ENCODE data around the gene NID2. TPM values are rescaled to one million over a fixed set of nuclear protein-coding genes. Genes with fewer than 3 reads are reported as not detected.

NID2 gene
- total RNA-seq, 1 experiment from 2014 or later, result 22.2 TPM

GRCh38 chr14:52080808-52081755 is 12.2 kb upstream of the NID2 start:
- peak; percentile 83 for DNase-seq (ENCODE audit: low spot score)

GRCh38 chr14:52080158-52080800 is 11.4 kb upstream of the NID2 start:
- DNase-seq (ENCODE audit: low spot score), result peak; percentile 42

GRCh38 chr14:52079239-52079959 is 10.5 kb upstream of the NID2 start:
- DNase-seq (ENCODE audit: low spot score), result no peak

GRCh38 chr14:52078721-52079120 is 9.9 kb upstream of the NID2 start:
- no peak for DNase-seq (ENCODE audit: low spot score)

- DNase-seq (ENCODE audit: low spot score), result peak; percentile 52
Observed at GRCh38 chr14:52078095-52078531, 9.3 kb upstream of the NID2 start.

GRCh38 chr14:52077256-52077979 is 8.6 kb upstream of the NID2 start:
- peak; percentile 31 for DNase-seq (ENCODE audit: low spot score)

- peak; percentile 52 for DNase-seq (ENCODE audit: low spot score)
Observed at GRCh38 chr14:52076334-52076733, 7.5 kb upstream of the NID2 start.

GRCh38 chr14:52075371-52075770 is 6.5 kb upstream of the NID2 start:
- DNase-seq (ENCODE audit: low spot score), result no peak

- no peak for DNase-seq (ENCODE audit: low spot score)
Observed at GRCh38 chr14:52073251-52073650, 4.4 kb upstream of the NID2 start.

GRCh38 chr14:52072266-52072780 is 3.5 kb upstream of the NID2 start:
- DNase-seq (ENCODE audit: low spot score), result no peak

- no peak for DNase-seq (ENCODE audit: low spot score)
Observed at GRCh38 chr14:52071675-52072074, 2.8 kb upstream of the NID2 start.

- no peak for DNase-seq (ENCODE audit: low spot score)
Observed at GRCh38 chr14:52070051-52070431, 1.2 kb upstream of the NID2 start.

GRCh38 chr14:52069307-52070050 is 620 bp upstream of the NID2 start:
- peak; percentile 47 for DNase-seq (ENCODE audit: low spot score)

- DNase-seq (ENCODE audit: low spot score), result no peak
Observed at GRCh38 chr14:52067873-52068614, 815 bp downstream of the NID2 start.

GRCh38 chr14:52064174-52064573 is 4.7 kb downstream of the NID2 start:
- DNase-seq (ENCODE audit: low spot score), result no peak

GRCh38 chr14:52063052-52063462 is 5.8 kb downstream of the NID2 start:
- no peak for DNase-seq (ENCODE audit: low spot score)

- no peak for DNase-seq (ENCODE audit: low spot score)
Observed at GRCh38 chr14:52061890-52062289, 7.0 kb downstream of the NID2 start.

GRCh38 chr14:52061390-52061789 is 7.5 kb downstream of the NID2 start:
- DNase-seq (ENCODE audit: low spot score), result no peak

GRCh38 chr14:52060080-52060479 is 8.8 kb downstream of the NID2 start:
- DNase-seq (ENCODE audit: low spot score), result no peak

GRCh38 chr14:52059649-52060048 is 9.2 kb downstream of the NID2 start:
- no peak for DNase-seq (ENCODE audit: low spot score)

Data from H4 (cell line).